ENCODE measurements around the gene SLC24A5.

SLC24A5 gene

DNA sequence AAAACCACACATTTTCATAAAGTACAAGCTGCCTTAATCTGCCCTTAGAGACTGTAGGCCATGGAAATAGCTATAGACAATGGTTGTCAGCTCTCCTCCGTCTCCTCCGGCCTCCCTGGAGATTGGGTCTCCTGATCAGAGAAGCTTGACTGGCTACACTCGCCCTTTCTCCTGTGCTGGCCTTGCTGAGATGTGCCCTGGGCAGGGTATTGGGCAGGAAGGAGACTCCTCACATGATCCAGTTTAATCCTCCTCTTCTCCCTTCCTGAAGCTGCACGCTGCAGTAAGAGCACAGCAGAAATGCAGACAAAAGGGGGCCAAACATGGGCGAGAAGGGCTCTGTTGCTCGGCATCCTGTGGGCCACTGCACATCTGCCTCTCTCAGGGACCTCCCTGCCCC lies at the start of gene SLC24A5:
Gene SLC24A5, plus strand, starts transcription at position 246 of the 400 bp plus-strand sequence. Its CDS starts 55 bp downstream, at position 301.
- DNase-seq (ENCODE audit: low read depth in 2 of 2), result no peak

DNA sequence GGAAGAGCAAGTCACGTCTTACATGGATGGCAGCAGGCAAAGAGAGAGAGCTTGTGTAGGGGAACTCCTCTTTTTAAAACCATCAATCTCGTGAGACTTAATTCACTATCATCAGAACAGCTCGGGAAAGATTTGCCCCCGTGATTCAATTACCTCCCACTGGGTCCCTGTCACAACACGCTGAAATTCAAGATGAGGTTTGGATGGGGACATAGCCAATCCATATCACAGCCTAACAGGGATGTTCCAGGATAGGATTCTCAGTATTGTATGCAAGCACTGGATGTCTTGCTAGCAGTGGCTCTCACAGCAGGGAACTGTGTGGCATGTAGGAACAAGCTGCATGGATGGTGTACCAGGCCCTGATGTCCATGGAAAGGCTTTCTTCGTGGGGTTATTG lies 47.8 kb upstream of the SLC24A5 start:
- DNase-seq (ENCODE audit: low read depth in 2 of 2), result no peak

DNA sequence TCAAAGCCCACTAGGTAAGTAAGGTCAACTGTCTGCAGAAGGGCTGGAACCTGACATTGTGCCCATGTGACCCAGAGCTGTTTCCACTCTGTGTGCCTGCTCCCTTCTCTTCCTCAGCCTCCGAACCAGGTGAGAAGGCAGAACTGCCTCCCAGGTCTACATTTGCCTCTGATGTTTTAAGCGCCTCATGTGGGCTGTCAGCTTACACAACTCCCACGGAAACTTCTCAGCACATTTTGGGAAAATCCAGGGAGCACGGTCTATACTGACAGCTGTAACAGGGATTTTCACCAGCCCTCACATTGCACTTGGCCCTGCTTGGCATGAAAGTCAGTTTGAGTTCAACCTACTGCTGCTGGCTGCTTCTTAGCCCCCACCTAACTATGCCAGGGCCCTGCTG lies 46.9 kb upstream of the SLC24A5 start:
- DNase-seq (ENCODE audit: low read depth in 2 of 2), result no peak

DNA sequence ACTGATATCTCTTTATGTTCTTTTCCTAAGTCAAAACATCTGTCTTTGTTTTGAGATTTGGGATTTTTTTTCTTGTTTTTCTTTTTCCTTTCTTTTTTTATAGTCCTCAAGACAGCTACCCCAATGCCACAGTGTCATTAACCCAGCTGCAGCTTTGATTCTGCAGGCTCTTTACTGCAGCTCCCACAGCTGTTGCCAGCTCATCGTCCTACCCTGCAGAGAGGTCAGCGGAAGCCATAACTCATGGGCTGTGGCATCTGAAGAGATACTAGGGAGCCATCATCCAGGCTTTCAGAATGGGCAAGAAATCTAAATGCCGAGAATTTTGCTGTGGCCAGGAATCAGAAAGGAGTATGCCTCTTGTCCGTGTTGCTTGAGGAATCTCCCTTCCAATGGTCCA lies 44.3 kb upstream of the SLC24A5 start:
- DNase-seq (ENCODE audit: low read depth in 2 of 2), result no peak

DNA sequence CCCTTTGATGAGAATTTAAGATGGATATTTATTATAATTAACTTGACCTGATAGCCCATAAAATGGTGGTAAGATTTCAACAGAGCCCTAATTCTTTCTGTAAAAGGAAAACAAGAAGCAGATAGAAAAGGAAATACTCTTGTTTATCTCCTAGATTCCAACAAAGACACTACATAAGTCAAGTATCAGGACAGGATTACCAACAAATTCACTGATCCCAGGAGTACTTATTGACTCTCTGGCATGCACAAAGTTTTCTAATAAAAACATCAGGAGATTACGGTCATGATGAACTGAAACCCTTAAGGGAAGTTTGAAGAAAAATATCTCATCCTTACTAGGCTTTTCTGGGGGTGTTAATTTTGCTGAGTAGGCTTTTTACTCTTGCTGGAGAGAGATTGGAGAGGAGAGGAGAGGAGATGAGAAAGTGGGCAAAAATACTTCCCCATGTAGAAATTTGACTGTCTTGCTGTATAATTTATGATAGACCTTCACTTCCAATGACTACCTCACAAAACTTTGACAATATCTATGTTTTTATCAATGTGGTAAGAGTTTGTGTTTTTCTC lies 43.1 kb upstream of the SLC24A5 start:
- no peak for DNase-seq (ENCODE audit: low read depth in 2 of 2)

DNA sequence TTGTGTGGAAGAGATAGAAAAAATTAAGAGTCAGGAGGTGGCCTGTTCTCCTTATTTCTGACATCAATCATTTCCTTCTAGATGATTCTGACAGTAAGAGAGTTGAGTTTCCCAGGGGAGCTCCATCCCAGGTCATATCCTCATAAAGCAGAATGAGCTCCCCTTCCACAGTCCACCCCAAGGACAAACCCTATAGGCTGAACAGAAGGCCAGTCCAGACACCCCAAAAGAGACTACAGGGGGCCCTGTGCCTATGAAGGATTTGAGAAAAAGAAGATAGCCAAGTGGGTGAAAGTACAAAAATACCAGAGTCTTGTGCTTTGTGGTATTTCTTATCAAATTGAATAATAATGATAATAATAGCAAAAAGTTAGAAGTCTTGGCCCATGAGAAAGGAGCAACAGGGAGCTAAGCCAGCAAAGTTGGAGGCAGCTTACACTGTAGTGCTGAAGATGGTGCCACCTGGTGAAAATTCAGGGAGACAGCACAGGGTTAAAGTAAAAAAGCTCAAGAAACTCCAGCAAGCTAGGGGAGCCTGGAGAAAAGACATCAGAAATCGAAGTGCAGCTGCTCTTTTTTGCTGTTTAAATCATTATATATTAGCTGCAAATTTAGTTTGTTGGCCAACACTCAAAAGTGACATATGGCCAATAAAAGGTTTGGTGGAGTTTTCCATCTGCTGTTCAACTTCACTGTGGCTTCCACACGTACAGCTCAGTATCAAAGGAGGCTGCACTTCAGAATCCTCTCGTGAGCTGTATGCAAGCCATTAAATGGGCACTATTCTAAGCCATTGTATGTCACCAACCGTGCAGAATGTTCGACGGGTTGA lies 35.8 kb upstream of the SLC24A5 start:
- DNase-seq (ENCODE audit: low read depth in 2 of 2), result peak in 1 of 2 experiments; percentile 22

DNA sequence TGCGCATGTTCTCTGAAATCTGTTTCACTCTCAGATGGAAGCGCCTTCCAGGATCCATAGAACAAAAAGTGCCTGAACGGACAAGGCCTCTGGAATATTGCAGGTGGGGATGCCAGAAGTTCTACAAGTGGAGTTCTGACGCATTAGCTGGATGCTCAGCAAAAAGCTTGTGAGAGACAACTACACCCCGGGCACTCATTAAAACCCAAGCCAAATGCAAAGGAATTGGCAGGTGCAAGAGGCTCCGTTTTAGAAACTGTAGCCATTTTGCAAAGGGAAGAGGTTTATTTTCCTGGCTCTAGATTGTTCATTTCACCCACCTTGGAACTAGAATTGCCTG lies 35.2 kb upstream of the SLC24A5 start:
- DNase-seq (ENCODE audit: low read depth in 2 of 2), result no peak

DNA sequence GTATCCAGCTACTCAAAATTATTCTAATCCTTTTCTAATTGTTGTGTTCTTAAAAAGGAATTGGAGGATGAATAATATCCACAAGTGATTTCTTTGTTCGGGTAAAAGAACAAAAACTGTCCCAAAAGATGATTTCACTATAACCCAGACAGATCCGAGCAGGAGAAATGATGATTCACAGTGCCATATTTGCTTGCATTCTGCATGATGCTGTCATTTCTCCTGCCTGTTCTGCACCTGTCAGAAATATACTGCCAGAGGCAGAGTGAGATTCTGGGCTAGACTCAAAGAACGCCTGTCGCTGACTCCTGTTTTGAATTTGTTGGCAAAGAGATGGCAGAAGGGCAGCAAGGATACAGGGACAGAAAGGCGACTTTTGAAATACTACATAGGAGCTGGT lies 34.7 kb upstream of the SLC24A5 start:
- DNase-seq (ENCODE audit: low read depth in 2 of 2), result no peak

DNA sequence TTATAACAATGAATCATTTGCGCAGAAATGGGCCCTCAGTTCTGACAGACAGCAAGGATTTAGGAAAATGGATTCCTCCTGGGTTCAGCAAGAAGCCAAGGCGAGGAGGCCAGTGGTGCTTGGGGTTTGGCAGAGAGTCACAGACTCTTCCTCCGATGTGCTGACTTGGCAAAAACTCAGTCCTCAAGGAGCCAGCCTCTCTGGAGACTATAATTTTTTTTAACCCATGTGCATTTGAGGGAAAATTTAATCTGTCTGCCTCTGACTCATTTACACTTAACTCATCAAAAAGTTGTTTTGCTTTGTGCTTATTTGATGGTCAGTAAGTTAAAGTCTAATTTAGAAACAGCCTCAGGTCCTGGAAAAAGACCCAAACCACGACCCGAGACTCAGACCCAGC lies 34.2 kb upstream of the SLC24A5 start:
- peak in 1 of 2 experiments; percentile 27 for DNase-seq (ENCODE audit: low read depth in 2 of 2)

DNA sequence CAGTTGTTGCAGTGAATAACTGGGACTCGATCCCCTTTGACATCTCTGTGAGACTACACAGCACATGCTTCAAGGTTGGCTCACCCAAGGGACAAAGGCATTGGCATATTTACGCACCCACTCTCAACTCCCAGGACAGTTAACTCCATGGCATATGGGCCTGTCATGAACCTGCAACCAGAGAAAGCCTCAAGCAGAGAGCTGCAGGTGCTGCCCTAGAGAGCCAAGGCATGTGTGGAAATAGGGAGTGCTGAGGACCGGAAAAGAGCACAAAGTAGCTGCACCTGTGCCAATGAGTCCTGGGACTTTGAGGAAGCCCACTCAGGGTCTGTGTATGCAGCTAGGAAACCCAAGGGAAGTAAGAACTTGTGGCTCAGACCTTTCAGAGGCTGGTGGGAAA lies 32.9 kb upstream of the SLC24A5 start:
- DNase-seq (ENCODE audit: low read depth in 2 of 2), result no peak

DNA sequence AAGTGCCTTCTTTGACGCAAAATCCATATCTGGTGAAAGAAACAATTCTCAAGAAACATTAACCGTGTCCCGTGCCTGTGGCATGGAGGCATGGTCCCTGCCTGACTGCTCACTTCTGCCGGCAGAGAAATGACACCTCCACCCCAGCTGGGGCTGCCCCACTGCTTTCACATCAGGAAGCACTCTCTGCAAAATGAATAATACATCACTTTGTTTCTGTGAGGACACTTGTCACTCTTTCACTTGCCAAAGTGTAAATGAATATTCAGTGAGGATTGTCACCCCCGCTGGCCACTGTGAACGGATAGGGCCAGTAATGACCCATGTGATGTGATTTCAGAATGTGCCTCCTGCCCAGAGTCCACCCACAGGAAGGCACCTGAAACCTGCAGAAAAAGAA lies 31.1 kb upstream of the SLC24A5 start:
- no peak for DNase-seq (ENCODE audit: low read depth in 2 of 2)

DNA sequence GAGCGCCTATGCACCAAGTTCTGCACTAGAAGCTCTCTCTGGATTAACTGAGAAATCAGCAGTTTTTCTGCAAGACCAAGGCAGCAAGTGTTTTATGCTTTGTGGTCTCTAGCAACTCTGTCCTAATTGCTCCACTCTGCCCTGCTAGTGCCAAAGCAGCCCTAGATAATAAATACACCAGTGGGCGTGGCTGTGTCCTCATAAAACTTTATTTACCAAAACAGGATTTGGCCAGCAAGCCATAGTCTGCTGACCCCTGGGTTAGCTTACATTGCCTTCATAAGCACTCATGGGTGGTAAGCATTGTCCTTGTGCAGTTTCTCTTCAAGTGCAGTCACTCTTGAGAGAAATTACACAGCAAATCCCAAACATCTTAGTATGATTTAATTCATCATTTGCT lies 30.7 kb upstream of the SLC24A5 start:
- no peak for DNase-seq (ENCODE audit: low read depth in 2 of 2)

DNA sequence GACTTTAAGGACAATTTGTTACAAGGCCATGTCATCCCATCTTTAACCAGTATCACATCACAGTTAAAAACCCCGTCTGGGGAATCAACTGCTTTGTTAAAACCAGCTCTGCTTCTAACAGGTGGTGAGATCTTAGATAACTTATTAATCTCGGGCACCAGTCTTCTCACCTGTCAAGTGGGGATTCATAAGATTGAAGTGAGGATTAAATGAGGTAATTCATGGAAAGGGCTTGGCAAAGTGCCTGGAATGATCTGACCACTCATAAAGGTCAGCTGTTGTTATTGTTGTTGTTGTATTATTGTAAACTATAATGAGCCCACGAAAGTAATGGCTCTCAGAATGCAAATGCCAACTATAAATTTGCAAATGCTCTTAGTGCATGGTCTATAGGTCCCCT lies 30.1 kb upstream of the SLC24A5 start:
- DNase-seq (ENCODE audit: low read depth in 2 of 2), result no peak

DNA sequence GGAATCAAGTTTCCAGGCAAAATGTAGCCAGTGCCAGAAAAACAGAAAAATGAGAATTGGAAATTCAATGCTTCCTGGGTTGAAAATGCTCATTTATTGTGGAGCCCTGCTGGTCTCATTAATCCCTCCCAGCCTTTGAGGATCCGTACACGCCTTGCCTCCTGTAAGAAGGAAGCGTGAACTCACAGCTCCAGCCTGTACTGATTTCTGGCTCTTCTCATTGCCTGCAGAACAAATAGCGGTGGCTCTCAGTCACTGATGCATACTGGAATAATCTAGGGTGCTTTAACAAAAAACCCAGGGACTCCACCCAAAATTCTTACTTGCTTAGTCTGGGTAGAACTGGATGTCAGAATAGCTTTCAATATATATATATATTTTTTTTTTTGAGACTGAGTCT lies 29.3 kb upstream of the SLC24A5 start:
- DNase-seq (ENCODE audit: low read depth in 2 of 2), result no peak

DNA sequence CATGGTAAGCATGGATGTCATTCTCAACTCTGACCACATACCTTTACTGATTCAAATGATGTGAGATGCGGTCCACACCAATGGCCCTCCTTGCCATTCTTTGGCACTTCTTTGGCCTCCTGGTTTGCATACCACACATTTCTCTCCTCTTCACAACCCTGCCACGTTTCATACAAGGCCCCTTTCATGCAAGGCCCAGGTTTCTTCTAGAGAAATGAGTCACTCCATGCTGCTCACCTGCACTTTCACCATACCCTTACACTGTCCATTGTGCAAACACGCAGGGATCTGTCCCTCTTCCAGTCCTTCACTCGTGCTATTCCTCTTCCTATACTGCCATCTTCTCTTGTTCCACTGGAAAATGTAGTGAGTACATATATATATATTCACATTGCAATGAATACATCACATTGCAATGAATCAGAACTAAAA lies 24.4 kb upstream of the SLC24A5 start:
- DNase-seq (ENCODE audit: low read depth in 2 of 2), result no peak

DNA sequence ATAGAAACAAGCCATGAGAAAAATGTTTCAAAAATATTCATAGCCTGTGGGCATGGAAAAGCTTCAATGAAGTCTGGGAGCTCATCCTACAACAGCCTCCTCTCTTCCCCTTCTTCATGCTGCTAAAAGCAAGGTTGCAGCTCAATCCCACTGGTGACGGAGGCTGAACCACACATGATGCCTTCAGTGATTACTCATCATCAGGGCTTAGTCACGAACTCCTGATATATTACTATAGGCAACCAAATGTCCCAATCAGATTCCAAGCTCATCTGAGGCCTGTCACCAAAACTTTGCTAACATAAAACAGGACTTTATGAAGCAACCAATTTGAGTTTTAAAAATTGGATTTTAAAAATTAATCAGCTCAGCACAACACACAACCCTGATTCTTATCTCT lies 24.0 kb upstream of the SLC24A5 start:
- DNase-seq (ENCODE audit: low read depth in 2 of 2), result peak; percentile 80 to 82

DNA sequence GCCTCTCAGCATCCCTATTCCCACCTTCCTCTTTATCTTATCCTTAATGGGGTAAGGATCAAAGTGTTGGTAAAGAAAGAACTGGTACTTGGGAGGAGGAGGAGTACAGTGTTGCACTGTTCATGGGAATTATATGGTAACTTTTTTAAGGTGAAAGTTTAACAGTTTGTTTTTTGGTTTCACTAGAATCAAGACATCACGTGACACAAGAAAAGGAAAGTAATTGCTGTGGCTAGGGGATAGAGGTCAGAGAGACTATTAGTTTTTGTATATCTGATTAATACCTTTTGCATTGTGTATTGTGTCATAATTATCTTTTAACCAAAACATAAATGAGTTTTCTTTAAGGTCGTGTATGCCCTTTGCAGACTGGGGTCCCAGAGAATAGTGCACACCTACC lies 23.5 kb upstream of the SLC24A5 start:
- DNase-seq (ENCODE audit: low read depth in 2 of 2), result no peak

DNA sequence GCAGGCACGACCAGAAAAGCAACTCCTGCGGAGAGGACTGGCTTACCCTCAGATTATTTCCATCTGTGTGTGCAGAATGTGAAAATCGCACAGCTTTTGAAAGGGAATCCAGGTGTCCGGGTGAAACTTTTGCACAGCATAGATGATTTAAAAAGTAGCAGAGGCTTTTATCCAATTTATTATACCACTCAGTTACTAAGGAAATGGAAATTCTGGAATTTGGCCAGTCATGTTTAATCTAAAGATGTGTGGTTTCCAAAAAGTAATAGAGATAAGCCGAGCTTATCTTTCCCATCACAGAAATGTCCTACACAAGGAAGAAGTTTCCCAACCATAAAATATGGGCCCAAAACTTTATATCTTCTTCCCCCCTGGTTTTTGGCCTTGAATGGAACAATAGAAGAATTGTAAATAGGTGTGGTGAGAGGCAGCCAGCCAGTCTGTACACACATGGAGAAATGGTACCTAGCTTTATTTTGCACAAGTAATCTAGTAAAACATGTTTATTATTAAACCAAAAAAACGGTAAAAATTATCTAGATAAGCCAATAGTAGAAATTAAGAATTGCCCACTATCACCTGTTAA lies 19.3 kb upstream of the SLC24A5 start:
- DNase-seq (ENCODE audit: low read depth in 2 of 2), result no peak

DNA sequence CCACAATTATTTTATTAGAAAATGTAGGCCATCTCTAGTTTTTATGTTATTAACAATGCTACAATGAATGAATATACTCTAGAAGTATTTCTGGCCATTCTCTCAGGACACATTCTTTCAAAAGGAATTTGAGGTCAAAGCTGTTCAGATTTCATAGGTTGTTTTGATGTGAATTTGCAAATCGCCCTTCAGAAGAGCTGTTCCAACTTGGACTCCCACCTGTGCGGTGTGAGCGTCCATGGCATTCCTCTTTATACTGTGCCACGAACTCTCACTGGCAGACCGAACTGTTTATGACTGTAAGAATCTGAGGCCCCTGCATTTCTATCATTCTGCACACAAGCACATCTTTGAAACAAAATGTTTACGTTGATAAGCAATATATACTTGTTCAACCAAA lies 18.6 kb upstream of the SLC24A5 start:
- no peak for DNase-seq (ENCODE audit: low read depth in 2 of 2)

DNA sequence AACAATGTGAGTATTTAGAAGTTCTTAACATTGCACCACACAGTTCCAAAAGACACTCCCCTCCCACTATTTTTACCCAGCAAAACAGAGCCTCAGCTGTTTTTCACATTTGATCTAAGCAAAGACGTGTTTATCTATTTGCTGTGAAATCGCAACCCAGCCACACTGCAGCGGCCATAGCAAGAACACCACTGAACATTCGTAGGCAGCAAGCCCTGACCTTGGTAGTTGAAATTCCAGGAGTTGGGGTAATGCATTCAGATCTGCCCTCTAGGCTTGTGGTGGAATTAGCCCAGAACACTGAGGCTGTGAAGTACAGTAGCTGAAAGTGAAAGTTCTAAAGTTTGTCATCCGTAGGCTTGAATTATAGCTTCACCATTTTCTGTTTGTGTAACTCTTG lies 17.1 kb upstream of the SLC24A5 start:
- DNase-seq (ENCODE audit: low read depth in 2 of 2), result no peak

DNA sequence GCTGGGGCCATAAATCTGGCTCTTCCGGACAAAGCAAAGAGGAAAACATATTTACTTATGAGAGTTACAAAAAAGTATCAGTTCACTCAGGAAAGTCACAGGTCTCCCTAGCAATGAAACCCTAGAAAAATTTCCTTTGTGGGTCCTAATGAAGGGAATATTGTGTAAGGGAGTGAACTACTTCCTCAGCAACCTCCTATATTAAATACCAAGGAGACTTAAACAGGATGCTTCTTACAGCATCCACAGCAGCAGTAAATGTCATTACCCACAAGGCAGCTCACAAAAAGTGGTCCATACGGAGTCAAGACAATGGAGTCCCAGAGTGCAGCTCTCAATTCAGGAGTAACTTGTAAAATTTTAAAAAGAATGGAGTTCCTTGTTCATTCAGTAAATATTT lies 14.9 kb upstream of the SLC24A5 start:
- DNase-seq (ENCODE audit: low read depth in 2 of 2), result no peak

DNA sequence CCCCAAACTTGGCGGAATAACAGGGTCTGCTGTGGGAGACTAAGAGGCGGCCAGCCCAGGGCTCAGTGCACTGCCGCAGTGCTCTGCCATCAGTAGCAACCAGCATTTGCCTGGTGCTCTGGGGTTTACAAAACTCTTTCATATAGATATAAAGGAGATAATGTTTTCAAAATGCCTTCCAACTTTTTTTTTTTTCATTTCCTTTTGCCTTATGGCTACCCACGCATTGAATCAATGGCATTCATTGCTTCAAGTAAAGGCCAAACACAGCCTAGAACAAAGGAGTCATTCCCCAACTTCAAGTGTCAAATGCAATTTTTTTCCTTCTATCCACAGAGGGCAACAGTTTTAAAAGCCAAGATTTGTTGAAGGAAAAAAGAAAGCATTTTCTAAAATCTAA lies 11.6 kb upstream of the SLC24A5 start:
- DNase-seq (ENCODE audit: low read depth in 2 of 2), result no peak

DNA sequence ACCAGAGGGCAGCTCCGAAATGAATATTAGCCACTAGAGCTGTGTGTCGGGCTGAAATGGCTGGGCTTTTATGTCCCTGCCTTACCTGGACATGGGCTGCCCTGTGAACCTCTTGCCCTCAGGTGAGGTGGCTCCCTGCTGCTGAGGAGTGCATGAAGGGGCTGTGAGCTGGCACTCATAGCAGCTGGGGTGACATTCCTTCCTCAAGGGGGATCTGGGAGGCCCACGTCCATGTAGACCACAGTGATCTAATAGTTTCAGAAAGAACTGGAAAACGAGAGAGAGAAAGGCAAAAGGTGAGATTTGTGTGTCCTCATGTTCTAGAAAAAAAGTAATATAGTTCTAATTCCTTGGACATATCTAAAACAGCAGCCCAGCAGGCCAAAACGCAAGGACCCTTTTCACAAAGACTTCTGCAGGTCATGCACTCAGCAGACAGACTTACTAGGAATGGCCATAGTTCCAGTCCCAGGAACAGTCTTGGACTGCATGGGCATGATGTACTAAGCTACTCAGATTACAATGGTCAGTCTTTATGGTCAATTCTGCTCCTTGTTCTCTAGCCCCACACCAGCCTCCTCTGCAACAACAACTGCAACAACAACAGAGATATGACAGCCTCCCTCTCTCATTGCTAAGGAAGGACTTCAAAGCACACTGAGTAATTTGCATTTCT lies 10.8 kb upstream of the SLC24A5 start:
- DNase-seq (ENCODE audit: low read depth in 2 of 2), result no peak

All from fibroblast of skin of left quadriceps (primary cell).